CD4-positive, alpha-beta T cell treated with Interleukin-6 for 4 hours (primary cell): ENCODE measurements around the gene CAPS.

ENCODE experiments used
- DNase-seq: peaks from one replicate; pipeline ENCODE4 v3.0.0-alpha.2; 2020; ENCODE audit warnings: mixed read lengths

Gene CAPS

GRCh38 chr19:5935473-5936291 is 21.6 kb downstream of the CAPS start:
- no peak for DNase-seq

GRCh38 chr19:5936292-5936592 is 22.2 kb downstream of the CAPS start:
- DNase-seq: no peak

- no peak for DNase-seq
These were observed 23.5 kb downstream of the CAPS start for GRCh38 chr19:5937550-5937949.

- DNase-seq: no peak
These were observed 26.5 kb downstream of the CAPS start for GRCh38 chr19:5940260-5941208.

- DNase-seq: no peak
These were observed 27.6 kb downstream of the CAPS start for GRCh38 chr19:5941673-5942072.

GRCh38 chr19:5943045-5943444 is 29.0 kb downstream of the CAPS start:
- DNase-seq: no peak

- no peak for DNase-seq
These were observed 29.6 kb downstream of the CAPS start for GRCh38 chr19:5943623-5944022.

GRCh38 chr19:5947435-5947834 is 33.4 kb downstream of the CAPS start:
- DNase-seq: no peak

- DNase-seq: peak; percentile 51
These were observed 34.9 kb downstream of the CAPS start for GRCh38 chr19:5948752-5949564.

GRCh38 chr19:5949792-5950305 is 35.8 kb downstream of the CAPS start:
- DNase-seq: peak; percentile 67

- DNase-seq: no peak
These were observed 36.7 kb downstream of the CAPS start for GRCh38 chr19:5950741-5951140.

GRCh38 chr19:5951338-5951861 is 37.3 kb downstream of the CAPS start:
- no peak for DNase-seq

GRCh38 chr19:5952193-5953029 is 38.4 kb downstream of the CAPS start:
- no peak for DNase-seq

GRCh38 chr19:5953030-5953589 is 39.1 kb downstream of the CAPS start:
- no peak for DNase-seq

- peak; percentile 65 for DNase-seq
These were observed 39.7 kb downstream of the CAPS start for GRCh38 chr19:5953680-5954213.

GRCh38 chr19:5954293-5954692 is 40.2 kb downstream of the CAPS start:
- no peak for DNase-seq

- no peak for DNase-seq
These were observed 41.5 kb downstream of the CAPS start for GRCh38 chr19:5955636-5955935.

- no peak for DNase-seq
These were observed 42.3 kb downstream of the CAPS start for GRCh38 chr19:5956323-5956722.

GRCh38 chr19:5956728-5957127 is 42.7 kb downstream of the CAPS start:
- no peak for DNase-seq

GRCh38 chr19:5957170-5957569 is 43.1 kb downstream of the CAPS start:
- no peak for DNase-seq
